PFSK-1 (cell line): ENCODE measurements around the gene TMEM181.

Source experiments
- FOXP2 ChIP-seq: optimal IDR thresholded peaks from 2 replicates; pipeline ENCODE3; 2011; ENCODE audit warnings: borderline replicate concordance, control low read depth, inconsistent platforms; ENCODE audit not compliant: insufficient read depth; ENCODE audit errors: extremely low read length, extremely low read depth
- POLR2AphosphoS5 ChIP-seq: IDR thresholded peaks from 2 replicates; pipeline ENCODE4 v1.6.1; 2012; ENCODE audit warnings: low read depth, mild to moderate bottlenecking, control low read depth, low read length, moderate library complexity
- SIN3A ChIP-seq: IDR thresholded peaks from 2 replicates; pipeline ENCODE4 v1.6.1; 2012; ENCODE audit warnings: mild to moderate bottlenecking, low read length, moderate library complexity, borderline replicate concordance; ENCODE audit not compliant: insufficient read depth
- TAF1 ChIP-seq: IDR thresholded peaks from 2 replicates; pipeline ENCODE4 v1.6.1; 2012; ENCODE audit warnings: low read length, control low read depth, borderline replicate concordance; ENCODE audit not compliant: insufficient read depth
- TF ChIP-seq, protein P1 (sequence below), 2 experiments: IDR thresholded peaks; 2 replicates each; pipeline versions ENCODE4 v1.6.1 to v1.8.0; 2011 to 2012; ENCODE audit warnings: low read depth in 2 of 2, low read length in 2 of 2, control low read depth in 1 of 2, inconsistent platforms in 1 of 2, mild to moderate bottlenecking in 1 of 2, moderate library complexity in 1 of 2; ENCODE audit not compliant: insufficient read depth in 1 of 2

Gene TMEM181

GRCh38 chr6:158573542-158573931 is 13.6 kb downstream of the TMEM181 start:
- no peak for TF ChIP-seq TAF1

DNA sequence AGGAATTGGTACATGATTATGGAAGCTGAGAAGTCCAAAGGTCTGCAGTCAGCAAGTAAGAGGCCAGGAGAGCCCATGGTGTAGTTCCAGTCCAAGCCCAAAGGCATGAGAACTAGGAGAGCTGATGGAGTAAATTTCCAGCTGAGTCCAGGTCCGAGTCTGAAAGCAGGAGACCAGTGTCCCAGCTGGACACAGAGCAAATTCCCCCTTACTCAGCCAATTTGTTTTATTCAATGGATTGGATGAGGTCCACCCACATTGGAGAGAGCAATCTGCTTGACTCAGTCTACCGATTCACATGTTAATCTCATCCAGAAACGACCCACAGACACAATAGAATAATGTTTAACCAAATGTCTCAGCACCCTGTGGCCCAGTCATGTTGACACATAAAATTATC is 14.9 kb downstream of the TMEM181 start:
- TF ChIP-seq, protein P1, sequence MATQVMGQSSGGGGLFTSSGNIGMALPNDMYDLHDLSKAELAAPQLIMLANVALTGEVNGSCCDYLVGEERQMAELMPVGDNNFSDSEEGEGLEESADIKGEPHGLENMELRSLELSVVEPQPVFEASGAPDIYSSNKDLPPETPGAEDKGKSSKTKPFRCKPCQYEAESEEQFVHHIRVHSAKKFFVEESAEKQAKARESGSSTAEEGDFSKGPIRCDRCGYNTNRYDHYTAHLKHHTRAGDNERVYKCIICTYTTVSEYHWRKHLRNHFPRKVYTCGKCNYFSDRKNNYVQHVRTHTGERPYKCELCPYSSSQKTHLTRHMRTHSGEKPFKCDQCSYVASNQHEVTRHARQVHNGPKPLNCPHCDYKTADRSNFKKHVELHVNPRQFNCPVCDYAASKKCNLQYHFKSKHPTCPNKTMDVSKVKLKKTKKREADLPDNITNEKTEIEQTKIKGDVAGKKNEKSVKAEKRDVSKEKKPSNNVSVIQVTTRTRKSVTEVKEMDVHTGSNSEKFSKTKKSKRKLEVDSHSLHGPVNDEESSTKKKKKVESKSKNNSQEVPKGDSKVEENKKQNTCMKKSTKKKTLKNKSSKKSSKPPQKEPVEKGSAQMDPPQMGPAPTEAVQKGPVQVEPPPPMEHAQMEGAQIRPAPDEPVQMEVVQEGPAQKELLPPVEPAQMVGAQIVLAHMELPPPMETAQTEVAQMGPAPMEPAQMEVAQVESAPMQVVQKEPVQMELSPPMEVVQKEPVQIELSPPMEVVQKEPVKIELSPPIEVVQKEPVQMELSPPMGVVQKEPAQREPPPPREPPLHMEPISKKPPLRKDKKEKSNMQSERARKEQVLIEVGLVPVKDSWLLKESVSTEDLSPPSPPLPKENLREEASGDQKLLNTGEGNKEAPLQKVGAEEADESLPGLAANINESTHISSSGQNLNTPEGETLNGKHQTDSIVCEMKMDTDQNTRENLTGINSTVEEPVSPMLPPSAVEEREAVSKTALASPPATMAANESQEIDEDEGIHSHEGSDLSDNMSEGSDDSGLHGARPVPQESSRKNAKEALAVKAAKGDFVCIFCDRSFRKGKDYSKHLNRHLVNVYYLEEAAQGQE (IDR thresholded peaks at IDR 0.05; ENCODE audit: insufficient read depth in 1 of 2, low read depth in 2 of 2, low read length in 2 of 2): no peak
- TF ChIP-seq TAF1 (no peak), SIN3A (no peak)

DNA sequence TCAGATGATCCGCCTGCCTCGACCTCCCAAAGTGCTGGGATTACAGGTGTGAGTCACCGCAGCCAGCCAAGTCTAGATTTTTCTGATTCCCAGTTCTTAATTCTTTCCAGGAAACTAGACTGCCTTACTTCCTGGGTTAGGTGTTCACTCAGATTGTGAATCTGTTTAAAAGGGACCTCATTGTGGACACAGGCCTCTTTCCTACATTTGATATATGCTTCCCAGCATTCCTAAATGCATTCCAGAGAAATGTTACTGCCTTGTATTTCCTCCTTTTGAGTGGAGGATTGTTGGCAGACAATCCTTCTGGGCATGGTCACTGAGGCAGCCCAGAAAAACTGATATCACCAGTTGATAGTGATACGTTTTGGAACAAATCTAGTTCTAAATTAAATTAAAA is 15.7 kb downstream of the TMEM181 start:
- TF ChIP-seq, protein P1 (IDR thresholded peaks at IDR 0.05; ENCODE audit: insufficient read depth in 1 of 2, low read depth in 2 of 2, low read length in 2 of 2): no peak
- TF ChIP-seq SIN3A (no peak), POLR2AphosphoS5 (no peak), FOXP2 (no peak), TAF1 (no peak)

DNA sequence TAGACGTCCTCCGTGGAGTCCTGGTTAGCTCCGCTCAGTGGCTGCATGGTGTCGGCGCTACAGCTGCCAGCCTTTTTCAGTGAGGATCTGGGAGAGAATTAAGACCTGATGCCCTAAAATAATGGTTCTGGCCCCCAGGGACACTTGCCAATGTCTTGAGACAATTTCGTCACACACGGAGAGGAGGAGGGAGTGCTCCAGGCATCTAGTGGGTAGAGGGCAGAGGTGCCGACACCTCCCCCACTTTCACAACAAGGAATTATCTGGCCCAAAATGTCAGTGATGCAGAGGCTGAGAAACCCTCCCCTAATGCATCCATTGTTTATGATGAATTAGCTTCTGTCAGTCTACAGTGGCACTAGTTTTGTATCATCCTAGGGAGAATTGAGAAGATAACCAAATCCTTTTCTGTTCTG is 24.4 kb downstream of the TMEM181 start:
- no peak for TF ChIP-seq SIN3A
- TF ChIP-seq FOXP2: no peak
- no peak for TF ChIP-seq POLR2AphosphoS5
- no peak for TF ChIP-seq TAF1
- TF ChIP-seq, protein P1 (IDR thresholded peaks at IDR 0.05; ENCODE audit: insufficient read depth in 1 of 2, low read depth in 2 of 2, low read length in 2 of 2): no peak

- TF ChIP-seq FOXP2 (no peak), POLR2AphosphoS5 (no peak), SIN3A (no peak), TAF1 (no peak)
- TF ChIP-seq, protein P1 (IDR thresholded peaks at IDR 0.05; ENCODE audit: insufficient read depth in 1 of 2, low read depth in 2 of 2, low read length in 2 of 2): no peak
Observed at GRCh38 chr6:158586652-158587051, 26.8 kb downstream of the TMEM181 start.

DNA sequence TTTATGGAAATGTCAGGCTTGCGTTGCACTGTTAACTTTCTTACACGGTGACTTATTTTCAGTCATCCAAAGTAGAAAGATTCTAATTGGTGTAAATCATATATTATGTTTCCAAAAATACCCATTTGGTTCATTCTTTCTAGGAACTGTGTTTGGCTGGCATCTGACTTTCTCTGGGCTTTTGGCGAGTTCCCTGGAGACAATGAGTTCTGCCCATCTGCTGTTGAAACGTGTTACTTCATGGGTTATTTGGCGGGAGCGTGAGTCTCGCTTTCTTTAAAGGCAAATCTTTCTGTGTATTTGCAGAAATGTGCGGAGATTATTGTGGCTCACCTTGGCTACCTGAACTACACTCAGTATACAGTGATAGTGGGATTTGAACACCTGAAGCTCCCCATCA is 29.5 kb downstream of the TMEM181 start:
- no peak for TF ChIP-seq FOXP2
